Fibroblast of skin of back (primary cell): ENCODE results near the gene MAPK8.

ENCODE experiments used
- DNase-seq: peaks from one replicate; pipeline ENCODE4 v3.0.0-alpha.2; 2013

The MAPK8 gene

GRCh38 chr10:48464121-48464870 is 157.8 kb downstream of the MAPK8 start:
- no peak for DNase-seq

- no peak for DNase-seq
Observed at GRCh38 chr10:48464871-48465736, 158.6 kb downstream of the MAPK8 start.

DNA sequence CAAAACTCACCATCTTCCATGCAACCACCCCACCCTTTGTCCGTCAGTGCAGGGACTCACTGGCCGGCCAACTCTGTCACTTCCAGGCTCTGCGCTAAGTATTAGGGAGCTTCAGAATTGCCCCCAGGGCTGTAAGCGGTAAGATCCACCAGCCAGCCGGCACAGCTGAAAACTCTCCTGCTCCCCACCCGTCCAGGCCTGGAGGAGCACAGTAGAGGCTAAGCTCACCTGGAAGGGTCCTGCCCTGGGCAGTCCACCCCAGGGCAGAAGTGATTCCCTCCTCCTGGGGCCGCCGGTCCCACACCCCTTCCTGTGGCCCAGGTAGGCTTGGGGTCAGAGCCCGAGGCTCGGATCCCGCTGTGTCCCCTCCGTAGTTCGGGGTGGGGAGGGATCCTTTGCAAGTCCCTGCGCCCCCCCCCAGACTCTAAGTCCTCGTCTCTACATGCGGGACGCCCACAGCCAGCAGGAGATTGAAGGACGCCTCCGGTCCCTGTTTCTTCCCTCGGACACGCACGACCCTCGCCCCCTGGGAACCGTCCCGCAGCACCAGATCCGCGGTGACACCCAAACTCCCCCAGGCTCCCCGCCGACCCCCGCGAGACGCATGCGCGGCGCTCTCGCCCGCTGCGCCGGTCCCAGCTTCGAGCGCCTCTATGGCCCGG is 159.5 kb downstream of the MAPK8 start:
- DNase-seq, result no peak

DNA sequence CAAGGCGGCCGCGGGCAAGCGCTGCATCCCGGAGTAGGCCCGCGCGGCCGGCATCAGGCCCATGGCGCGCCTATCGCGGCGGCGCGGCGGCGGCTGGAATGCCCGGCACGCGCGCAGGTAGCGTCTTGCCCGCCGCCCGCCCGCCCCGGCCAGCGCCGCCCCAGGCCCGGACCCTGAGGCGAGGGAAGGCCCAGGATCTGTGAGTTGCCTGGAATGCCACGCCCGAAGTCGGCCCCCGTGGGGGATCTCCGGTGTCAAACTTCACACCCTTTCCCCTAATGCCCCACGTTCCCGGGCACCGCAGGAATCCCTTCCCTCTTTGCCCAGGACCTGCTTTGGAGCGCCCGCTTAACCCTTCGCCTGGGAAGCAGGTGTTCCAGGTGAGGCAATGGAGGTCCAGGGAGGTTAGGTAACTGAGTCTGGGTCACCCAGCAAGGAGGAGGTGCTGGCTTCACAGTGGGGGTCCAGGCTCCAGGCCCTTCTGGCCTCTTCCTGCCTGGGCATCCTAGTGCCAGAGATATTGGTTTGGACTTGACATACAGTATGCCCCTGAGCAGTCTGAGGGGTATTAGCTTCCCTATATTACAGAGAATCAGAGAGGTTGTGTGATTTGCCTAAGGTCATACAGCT is 160.2 kb downstream of the MAPK8 start:
- no peak for DNase-seq

- DNase-seq, result no peak
Observed at GRCh38 chr10:48467669-48468068, 161.2 kb downstream of the MAPK8 start.

- no peak for DNase-seq
Observed at GRCh38 chr10:48468130-48468790, 161.8 kb downstream of the MAPK8 start.

GRCh38 chr10:48468866-48469511 is 162.5 kb downstream of the MAPK8 start:
- DNase-seq, result no peak

DNA sequence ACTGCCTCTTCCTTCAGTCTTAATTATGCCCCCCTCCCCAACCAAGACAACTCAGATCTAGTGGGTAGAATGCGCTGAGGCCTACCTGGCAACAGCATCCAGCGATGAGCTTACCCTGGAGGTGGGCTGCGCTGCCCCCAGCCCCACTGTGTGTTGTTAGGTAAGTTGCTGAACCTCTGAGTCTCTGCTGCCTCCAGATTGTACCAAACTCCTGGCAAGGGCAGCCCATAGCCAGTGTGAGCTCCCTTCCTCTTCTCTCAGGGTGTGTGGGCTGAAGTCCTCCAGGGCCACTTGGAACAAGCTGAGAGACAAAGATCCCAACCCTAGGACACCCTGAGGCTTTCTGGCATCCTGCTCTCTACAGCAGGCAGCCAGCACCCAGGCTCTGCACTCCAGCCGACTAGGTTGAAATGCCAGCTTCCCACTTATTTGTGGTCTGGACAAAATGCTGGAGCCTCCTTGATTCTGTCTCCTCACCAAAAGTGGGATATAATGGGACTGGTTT is 163.1 kb downstream of the MAPK8 start:
- no peak for DNase-seq

GRCh38 chr10:48470115-48470892 is 163.8 kb downstream of the MAPK8 start:
- DNase-seq, result no peak

- no peak for DNase-seq
Observed at GRCh38 chr10:48470893-48471805, 164.7 kb downstream of the MAPK8 start.

DNA sequence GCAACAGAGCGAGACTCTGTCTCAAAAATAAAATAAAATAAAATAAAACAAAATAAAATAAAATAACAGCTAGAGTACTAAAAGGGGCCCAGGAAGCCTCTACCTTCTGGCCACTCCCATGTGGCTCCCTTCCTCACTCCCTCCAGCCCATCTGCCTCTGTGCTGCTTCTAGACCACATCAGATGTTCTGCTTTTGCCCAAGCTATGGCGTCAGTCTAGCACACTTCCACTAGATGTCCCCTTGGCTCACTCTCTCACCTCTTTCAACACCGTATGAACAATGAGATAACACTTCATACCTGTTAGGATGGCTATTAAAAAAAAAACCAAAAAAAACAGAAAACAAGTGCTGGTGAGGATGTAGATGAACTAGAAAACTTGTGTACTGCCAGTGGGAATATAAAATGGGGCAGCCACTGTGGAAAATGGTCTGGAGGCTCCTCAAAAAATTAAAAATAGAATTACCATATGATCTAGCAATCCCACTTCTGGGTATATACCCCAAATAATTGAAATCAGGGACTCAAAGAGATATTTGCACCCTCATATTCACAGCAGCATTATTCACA is 166.1 kb downstream of the MAPK8 start:
- DNase-seq, result no peak

DNA sequence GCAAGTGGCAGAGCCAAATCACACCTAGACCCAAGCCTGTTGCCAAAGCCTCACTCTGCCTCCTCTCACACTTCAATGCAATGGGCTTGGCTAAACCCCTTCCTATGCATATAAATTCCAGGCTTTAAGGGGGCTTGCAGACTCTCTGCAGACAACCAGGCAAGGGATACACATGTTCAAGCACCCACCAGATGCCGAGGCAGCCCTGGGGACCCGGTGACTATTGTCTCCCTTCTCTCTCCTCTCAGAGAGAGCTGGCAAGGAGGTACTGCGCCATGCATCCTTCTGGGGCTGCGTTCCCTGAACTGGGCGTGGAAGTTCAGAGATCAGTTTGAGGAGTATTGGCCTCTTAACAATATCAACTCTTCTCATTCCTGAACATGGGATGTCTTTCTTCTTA is 167.2 kb downstream of the MAPK8 start:
- no peak for DNase-seq

DNA sequence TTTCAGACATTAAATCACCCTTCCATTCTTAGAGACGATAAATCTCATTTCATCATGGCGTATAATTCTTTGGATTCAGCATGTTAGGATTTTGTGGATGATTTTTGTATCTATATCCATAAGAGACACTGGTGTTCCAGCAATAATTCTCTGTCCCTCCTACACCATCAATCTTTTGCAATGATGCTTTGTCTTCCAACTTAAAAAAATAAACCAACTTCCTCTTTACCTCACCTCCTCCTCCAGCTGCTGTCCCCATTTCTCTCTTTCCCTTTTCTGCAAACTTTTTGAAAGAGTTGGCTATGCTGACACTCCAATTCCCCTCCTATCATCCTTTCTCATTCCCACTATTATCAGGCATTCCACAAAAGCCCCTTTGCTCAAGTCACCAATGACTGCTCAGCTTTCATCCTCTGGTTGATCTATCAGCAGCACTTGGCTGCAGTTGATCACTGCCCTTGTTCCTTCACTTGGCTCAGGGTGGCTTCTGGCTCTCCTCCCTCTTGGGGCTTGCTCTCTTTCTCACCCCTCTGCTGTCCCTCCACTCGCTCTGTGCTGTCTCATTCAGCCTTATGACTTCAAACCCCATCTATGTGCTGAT is 168.4 kb downstream of the MAPK8 start:
- no peak for DNase-seq

DNA sequence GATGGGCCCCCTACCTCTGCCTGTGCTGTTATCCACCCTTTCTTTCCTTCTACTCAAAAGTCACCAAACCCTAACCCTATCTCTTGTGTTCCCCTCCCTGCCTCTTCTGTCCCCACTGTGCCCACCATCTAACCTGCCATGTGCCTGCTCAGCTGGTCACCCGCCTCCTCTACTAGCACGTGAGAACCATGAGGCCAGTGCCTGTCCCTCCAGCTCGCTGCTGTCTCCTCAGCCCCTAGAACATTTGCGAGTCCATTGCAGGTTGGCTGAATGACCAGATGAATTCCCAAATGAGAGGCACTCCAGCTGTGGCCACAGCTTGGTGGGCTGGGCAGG is 169.4 kb downstream of the MAPK8 start:
- DNase-seq, result no peak

GRCh38 chr10:48476279-48476982 is 170.0 kb downstream of the MAPK8 start:
- DNase-seq, result no peak

GRCh38 chr10:48477141-48477540 is 170.7 kb downstream of the MAPK8 start:
- DNase-seq, result no peak

GRCh38 chr10:48477616-48478015 is 171.1 kb downstream of the MAPK8 start:
- DNase-seq, result no peak

DNA sequence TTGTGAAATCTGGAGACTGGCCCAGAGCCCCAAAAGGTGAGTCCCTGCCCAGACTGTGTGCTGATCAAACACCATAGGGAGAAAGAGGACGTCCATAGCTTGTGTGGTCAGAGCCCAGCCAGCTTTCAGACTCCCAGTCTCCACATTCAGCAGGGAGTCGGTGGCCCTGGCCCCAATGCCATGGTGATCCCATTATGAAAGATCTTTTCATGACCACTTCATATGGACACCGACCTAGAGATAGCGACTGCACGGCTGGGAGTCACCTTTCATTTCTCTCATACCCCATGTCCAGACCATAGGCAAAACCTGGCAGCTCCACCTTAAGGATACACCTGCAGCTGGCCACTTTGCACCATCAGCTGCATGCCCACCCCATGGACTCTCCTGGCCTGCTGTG is 172.0 kb downstream of the MAPK8 start:
- no peak for DNase-seq
